ENCODE data around the gene MORN1. TPM values are rescaled to one million over a fixed set of nuclear protein-coding genes. Genes with fewer than 3 reads are reported as not detected.

MORN1 gene
- total and polyA plus RNA-seq, 2 donors (not counting 3 experiments of a cell fraction or from before 2014, with no cell fraction given), result 4.3 to 6.4 TPM

- Histone ChIP-seq H3K27ac (ENCODE audit: insufficient read depth, low read depth, low read length) (no peak overlapping the region), H3K4me3 (replicated peaks in 1 of 3; ENCODE audit: insufficient read depth in 1 of 3, low read depth in 1 of 3, low read length in 3 of 3) (no peak overlapping the region), H3K79me2 (ENCODE audit: control insufficient read depth, insufficient read depth, low read length) (no peaks in the 10 kb centered on the region), H3K4me2 (ENCODE audit: insufficient read depth, low read length) (no peak overlapping the region), H3K4me1 (ENCODE audit: control insufficient read depth, extremely low read depth, insufficient read depth, low read length) (peaks cover 12% of the 10 kb centered on the region), H2AFZ (ENCODE audit: low read depth, low read length) (no peak overlapping the region), H3K27me3 (ENCODE audit: control insufficient read depth in 2 of 2, insufficient read depth in 2 of 2, low read length in 2 of 2) (no peaks in the 10 kb centered on the region), H3K9me3 (replicated peaks; ENCODE audit: control insufficient read depth, insufficient read depth, low read length) (no peaks in the 10 kb centered on the region), H4K20me1 (replicated peaks; ENCODE audit: control insufficient read depth, extremely low read depth, insufficient read depth, low read length) (no peaks in the 10 kb centered on the region), H3K9me1 (replicated peaks; ENCODE audit: control insufficient read depth, extremely low read depth, insufficient read depth, low read length) (no peaks in the 10 kb centered on the region), H3K36me3 (ENCODE audit: control insufficient read depth in 2 of 2, extremely low read depth in 1 of 2, insufficient read depth in 2 of 2, low read length in 2 of 2) (no peaks in the 10 kb centered on the region), H3K9ac (replicated peaks; ENCODE audit: extremely low read depth, insufficient read depth, low read length) (no peak overlapping the region)
- dilution Hi-C loops (cut with MboI; ENCODE audit: extremely low pct_ligation_motif_present, low sequenced_read_pairs) (no loop called here), intact Hi-C loops (cut with micrococcal nuclease) (no loop called here)
- BruUV-seq (replicated peaks), result no TSS peak
- DNase-seq (ENCODE audit: low read depth, low spot score) (no peak), FAIRE-seq (no peak)
- POLR2A ChIA-PET, result no interaction called here
- TF ChIP-seq, protein P1, sequence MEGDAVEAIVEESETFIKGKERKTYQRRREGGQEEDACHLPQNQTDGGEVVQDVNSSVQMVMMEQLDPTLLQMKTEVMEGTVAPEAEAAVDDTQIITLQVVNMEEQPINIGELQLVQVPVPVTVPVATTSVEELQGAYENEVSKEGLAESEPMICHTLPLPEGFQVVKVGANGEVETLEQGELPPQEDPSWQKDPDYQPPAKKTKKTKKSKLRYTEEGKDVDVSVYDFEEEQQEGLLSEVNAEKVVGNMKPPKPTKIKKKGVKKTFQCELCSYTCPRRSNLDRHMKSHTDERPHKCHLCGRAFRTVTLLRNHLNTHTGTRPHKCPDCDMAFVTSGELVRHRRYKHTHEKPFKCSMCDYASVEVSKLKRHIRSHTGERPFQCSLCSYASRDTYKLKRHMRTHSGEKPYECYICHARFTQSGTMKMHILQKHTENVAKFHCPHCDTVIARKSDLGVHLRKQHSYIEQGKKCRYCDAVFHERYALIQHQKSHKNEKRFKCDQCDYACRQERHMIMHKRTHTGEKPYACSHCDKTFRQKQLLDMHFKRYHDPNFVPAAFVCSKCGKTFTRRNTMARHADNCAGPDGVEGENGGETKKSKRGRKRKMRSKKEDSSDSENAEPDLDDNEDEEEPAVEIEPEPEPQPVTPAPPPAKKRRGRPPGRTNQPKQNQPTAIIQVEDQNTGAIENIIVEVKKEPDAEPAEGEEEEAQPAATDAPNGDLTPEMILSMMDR (IDR thresholded peaks at IDR 0.05; ENCODE audit: extremely low read depth in 1 of 2, insufficient read depth in 1 of 2, low read depth in 1 of 2, low read length in 2 of 2), result no peak
- no peak for TF ChIP-seq POLR2A (IDR thresholded peaks at IDR 0.05; ENCODE audit: low read depth, low read length)
- TF ChIP-seq MYC (IDR thresholded peaks at IDR 0.05; ENCODE audit: low read depth, low read length), result no peak
- TF ChIP-seq, protein P2, sequence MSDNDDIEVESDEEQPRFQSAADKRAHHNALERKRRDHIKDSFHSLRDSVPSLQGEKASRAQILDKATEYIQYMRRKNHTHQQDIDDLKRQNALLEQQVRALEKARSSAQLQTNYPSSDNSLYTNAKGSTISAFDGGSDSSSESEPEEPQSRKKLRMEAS (IDR thresholded peaks at IDR 0.05; ENCODE audit: insufficient read depth, insufficient read length), result no peak
- CTCF ChIA-PET, result interaction anchor here (0.6 to 6.8 kb wide), 5 partner anchors 64 to 260 kb away, joined by 3 to 51 read pairs (median 4); no protein-coding TSS in a partner anchor
Measured at GRCh38 chr1:2317230-2318065, 73.9 kb downstream of the MORN1 start.
